HG03439 (cell line): ENCODE measurements around the gene DYNLT1.
"Not testable (repeated sequence)": the region's sequence is repeated elsewhere in the genome, so short reads cannot be mapped to it uniquely, and the experiment has no call there.

Experiments
- ATAC-seq: cut with Tn5 transposase; IDR thresholded peaks from one replicate; pipeline ENCODE4 v1.9.1; 2021; ENCODE audit warnings: mild to moderate bottlenecking, moderate library complexity; ENCODE audit not compliant: unreplicated experiment

The DYNLT1 gene

DNA sequence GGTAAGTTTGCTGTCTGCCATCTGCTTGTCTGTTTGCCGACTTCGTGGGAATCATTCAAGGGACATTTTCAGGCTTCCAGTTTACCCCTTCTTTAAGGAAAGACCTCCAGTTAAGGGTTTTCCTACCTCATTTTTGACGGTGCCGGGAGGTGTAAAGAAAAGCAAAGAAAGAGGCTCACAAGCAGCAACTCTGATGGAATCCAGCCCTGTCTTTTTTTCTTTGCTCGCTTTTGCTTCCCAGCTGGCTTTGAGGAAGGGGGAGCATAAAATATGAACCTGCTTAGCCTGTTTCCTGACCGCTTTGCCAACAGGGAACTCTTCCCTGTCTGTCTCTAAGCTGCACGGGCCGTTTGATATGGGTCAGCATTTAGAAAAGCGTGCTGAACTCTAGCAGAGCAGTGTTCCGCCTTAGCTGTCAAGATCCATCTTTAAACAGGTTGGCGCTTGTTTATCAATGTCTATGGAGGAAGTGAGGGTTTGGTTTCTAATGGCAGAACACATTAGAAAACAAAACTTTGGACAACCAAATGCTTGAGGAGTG lies 19.2 kb upstream of the DYNLT1 start:
- ATAC-seq: no peak

DNA sequence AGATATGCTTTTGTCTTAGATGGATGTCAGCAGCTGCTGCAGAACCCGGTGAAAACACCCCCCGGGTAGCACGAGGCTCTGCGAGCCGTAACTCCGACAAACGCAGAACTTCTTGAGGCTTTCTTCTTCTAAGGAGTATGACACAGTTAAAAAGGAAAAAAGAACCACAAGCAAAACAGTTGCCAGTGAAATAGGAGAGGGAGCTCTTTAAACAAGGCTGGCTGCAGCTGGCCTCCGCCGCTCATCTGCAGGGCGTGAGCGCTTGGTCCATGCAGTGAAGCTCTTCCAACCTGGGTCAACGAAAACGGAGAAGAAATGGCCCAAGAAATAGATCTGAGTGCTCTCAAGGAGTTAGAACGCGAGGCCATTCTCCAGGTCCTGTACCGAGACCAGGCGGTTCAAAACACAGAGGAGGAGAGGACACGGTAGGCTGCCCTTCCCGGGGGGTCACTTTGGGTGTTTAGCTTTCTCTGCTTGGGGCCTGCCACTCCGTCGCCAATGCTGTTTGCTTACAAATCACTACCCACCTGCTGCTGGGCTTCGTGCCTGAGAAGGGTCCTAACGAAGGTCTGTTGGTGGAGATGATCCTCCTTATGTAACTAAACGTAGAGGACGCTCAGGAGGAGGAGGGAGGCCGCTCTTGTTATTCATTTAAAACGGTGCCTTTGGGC lies 18.5 kb upstream of the DYNLT1 start:
- ATAC-seq: no peak

DNA sequence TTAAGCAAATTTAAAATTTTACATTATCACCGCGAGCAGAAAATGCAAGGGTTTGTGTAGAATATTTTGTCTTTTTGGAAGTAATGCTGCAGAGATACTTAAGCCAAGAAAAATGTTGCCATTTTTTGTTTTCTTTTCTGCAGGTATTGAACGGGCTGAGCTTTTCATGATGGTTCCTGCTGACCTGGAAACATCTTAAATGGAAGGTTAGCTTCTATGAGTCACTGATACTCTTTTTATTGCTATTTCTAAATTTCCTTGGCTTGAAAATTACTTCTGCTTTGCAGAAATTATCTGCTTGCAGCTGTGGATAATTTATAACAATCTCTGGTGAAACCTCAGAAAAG lies 18.0 kb upstream of the DYNLT1 start:
- no peak for ATAC-seq

- no peak for ATAC-seq
These were observed 16.7 kb upstream of the DYNLT1 start for GRCh38 chr6:158661156-158661685.

- ATAC-seq: no peak
These were observed 15.8 kb upstream of the DYNLT1 start for GRCh38 chr6:158660333-158660754.

DNA sequence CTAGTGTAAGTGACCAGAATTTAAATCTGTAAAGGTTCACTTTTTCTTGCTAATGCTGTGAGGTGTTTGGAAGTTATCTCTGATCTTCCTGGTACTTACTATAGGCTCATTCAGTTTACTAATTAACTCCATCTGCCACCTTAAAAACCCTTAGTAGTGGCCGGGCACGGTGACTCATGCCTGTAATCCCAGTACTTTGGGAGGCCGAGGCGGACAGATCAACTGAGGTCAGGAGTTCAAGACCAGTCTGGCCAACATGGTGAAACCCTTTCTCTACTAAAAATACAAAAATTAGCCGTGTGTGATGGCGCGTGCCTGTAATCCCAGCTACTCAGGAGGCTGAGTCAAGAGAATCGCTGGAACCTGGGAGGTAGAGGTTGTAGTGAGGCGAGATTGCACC lies 12.4 kb upstream of the DYNLT1 start:
- not testable (repeated sequence) for ATAC-seq

GRCh38 chr6:158655569-158656450 lies 11.3 kb upstream of the DYNLT1 start:
- no peak for ATAC-seq

GRCh38 chr6:158654960-158655489 lies 10.5 kb upstream of the DYNLT1 start:
- ATAC-seq: no peak

- ATAC-seq: no peak
These were observed 10.0 kb upstream of the DYNLT1 start for GRCh38 chr6:158654498-158654897.

DNA sequence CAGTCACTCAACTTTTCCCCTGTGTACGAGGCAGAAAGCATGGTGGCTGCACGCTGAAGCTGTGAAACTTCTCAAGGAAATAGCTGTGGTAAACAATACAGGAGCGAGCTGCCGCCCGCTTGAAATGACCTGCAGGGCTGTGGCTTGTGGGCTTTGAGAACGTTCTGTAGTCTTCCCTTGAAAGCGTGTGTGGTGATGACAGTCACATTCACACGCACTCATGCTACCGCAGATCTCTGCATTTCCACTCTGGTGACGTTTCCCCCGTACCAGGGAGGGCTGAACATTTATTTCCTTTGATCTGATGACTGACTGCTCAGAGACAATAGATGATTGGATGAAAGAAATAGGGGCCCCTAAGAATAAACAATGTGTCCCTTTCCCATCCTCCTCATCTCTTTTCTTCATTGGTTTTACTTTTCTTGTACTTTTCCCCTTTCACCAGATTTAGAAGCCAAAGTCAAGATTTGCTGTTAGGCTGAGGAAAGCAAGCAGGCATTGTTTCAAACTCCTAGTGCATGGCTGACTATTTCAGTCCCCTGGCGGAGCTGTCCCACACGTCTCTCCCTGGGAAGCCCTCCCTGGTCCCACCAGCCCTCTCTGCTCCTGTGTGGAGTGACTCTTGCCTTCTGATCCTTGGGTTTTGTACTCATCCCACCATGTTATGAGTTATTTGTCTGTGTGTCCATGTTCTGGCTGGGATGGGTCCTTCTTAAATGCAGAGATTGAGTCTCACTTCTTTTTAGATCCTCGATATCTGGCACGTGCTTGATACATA lies 9.2 kb upstream of the DYNLT1 start:
- no peak for ATAC-seq

DNA sequence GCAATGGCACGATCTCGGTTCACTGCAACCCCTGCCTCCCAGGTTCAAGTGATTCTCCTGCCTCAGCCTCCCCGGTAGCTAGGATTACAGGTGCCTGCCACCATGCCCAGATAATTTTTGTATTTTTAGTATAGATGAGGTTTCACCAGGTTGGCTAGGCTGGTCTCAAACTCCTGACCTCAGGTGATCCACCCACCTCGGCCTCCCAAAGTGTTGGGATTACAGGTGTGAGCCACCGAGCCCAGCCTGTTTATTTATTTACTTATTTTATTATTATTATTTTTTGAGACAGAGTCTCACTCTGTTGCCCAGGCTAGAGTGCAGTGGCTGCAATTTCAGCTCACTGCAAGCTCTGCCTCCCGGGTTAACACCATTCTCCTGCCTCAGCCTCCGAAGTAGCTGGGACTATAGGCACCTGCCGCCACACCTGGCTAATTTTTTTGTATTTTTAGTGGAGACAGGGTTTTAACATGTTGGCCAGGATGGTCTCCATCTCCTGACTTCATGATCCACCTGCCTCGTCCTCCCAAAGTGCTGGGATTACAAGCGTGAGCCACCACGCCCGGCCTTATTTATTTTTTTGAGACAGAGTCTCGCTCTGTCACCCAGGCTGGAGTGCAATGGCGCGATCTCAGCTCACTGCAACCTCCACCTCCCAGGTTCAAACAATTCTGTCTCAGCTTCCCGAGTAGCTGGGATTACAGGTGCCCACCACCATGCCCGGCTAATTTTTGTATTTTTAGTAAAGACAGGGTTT lies 7.6 kb upstream of the DYNLT1 start:
- not testable (repeated sequence) for ATAC-seq

DNA sequence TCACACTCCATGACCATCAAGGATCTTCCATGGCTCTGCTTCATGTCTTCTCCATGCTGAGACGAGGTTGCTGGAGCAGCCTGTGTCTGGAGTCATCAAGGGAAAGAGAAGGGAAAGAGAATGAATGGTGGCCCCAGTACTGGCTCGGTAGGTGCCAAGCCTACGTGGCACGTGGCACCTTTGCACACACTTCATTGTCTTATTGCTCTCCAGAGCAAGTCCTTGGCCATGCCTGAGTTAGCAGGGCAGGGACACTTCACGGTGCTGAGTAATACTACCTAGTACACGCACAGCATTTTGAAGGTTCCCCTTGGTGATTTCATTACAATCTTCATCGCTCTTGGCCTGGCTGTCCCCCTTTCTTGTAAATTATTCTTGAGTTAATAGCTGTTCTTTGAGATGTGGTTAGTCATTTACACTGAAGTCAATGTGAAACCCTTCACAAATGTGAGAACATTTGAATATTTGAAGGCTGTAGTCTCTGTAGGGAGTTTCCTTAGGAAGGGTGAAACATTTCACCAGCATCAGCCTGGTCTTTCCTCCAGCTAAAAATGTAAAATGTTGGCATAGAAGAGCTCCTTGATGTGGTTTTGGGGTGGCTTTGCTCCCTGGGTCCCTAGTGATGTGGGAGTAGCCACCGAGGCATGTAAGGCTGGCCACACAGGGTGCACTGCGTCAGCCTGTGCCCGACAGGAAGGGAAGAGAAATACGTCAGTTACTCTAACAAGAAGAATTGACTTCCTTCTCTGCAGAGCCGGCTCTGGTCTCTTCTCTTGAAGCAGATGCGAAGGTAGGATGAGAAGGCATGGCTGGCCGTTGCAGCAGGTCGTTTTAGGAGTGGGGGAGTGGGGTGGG lies 5.0 kb upstream of the DYNLT1 start, which contains the start of gene SYTL3:
TSS of gene SYTL3 (plus strand) at position 766 of the 855 bp plus-strand sequence. CDS start 13,215 bp downstream, outside the sequence.
- peak; percentile 53 for ATAC-seq

GRCh38 chr6:158648682-158649131 lies 4.2 kb upstream of the DYNLT1 start:
- peak; percentile 33 for ATAC-seq

DNA sequence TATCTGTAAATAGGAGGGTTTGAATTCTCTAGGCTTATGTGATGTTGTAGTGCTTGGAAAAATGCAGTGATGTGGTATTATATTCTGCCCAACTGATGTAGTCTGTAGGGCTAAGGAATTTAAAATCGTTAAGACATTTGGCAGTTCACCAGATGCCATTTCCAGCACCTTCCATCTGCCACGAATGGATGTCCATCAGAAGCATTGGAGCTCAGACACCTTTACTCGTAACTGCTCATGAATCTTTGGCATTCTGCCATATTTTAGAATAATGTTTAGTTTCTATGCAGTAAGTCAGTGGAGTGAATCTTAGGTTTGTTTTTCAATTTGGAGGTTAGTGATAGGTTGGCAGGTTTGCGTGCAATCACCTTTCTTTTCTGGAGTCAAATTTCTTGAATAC lies 3.0 kb upstream of the DYNLT1 start:
- ATAC-seq: no peak

DNA sequence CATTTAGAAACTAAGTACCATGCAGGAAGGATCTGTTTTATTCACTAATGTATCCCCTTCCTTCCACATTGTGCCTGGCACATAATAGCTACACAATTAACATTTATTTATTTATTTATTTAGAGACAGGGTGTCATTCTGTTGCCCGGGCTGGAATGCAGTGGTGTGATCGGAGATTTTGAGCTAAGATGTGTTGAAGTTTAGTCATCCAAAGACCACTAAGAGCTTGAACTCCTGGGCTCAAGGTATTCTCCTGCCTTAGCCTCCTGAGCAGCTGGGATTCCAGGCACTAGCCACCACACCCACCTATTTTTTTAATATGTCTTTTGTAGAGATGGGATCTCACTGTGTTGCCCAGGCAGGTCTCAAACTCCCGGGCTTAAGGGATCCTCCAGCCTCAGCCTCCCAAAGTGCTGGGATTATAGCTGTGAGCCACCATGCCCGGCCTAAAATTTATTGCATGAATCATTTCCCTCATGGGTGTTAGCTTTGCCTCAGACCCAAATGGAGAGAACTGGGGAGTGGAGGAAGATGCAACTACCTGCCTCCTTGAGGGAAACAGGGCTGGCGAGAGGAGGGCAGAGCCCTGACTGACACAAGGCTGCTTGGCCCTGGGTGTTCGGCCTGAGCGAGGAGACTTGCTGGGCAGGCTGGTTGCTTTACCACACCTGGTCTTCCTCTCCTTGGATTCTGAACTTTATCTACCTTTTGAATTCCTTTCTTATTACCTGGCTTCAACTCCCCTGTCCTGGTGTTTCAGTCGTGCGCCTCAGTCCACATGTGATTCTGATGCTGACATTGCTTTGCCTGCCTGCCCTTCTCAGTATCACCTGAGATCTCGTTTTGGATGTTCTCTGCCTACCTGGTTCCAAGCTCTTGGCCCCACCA lies 1.7 kb upstream of the DYNLT1 start:
- no peak for ATAC-seq

- ATAC-seq: no peak
These were observed 800 bp upstream of the DYNLT1 start for GRCh38 chr6:158645064-158646022.

DNA sequence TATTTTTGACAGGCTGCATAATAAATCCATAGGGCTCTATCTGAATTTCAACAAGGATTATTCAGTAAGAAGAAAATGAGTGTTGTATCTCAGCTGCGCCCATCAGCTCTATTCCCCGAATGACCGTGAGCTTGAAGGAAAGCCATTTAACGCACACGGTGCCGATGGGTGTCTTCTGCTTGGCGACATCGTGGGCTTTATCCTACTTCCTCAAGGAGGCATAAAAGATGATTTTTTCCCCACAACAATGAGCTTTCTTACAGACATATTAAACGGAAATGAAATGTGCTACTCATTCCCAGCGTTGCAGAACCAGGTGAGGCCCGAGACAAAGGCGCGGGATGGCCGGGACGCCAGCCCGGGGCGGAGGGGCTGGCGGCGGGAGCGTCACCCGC lies 710 bp downstream of the DYNLT1 start:
- no peak for ATAC-seq
